Liver (tissue), 9 donors: Measurements from ENCODE around the gene GUCD1. TPM values are rescaled to one million over a fixed set of nuclear protein-coding genes. Genes with fewer than 3 reads are reported as not detected.

ENCODE experiments used
- DNase-seq: peaks from one replicate; pipeline ENCODE4 v3.0.0-alpha.2; 2017; ENCODE audit warnings: low spot score
- H3K27ac ChIP-seq, 2 donors: one replicate each; pipeline ENCODE4 v1.7.0; 2013; ENCODE audit warnings: inconsistent platforms in 2 of 2, low read length in 2 of 2, control low read depth in 1 of 2, low read depth in 1 of 2, mild to moderate bottlenecking in 1 of 2
- H3K27me3 ChIP-seq, 4 donors: one replicate each; pipeline versions ENCODE4 v1.6.1 to v1.7.0; 2013; ENCODE audit warnings: low read length in 3 of 4, inconsistent platforms in 1 of 4, mild to moderate bottlenecking in 1 of 4, moderate library complexity in 1 of 4; ENCODE audit not compliant: control insufficient read depth in 4 of 4, insufficient read depth in 4 of 4
- H3K36me3 ChIP-seq, 4 donors: one replicate each; pipeline versions ENCODE4 v1.6.1 to v1.7.0; 2013; ENCODE audit warnings: low read length in 3 of 4, mild to moderate bottlenecking in 3 of 4, low read depth in 1 of 4, moderate library complexity in 1 of 4; ENCODE audit not compliant: control insufficient read depth in 4 of 4, insufficient read depth in 3 of 4
- H3K4me1 ChIP-seq, 4 donors: one replicate each; pipeline versions ENCODE4 v1.6.1 to v1.7.0; 2013; ENCODE audit warnings: low read length in 3 of 4, mild to moderate bottlenecking in 3 of 4, moderate library complexity in 1 of 4; ENCODE audit not compliant: control insufficient read depth in 4 of 4, insufficient read depth in 4 of 4
- H3K4me3 ChIP-seq, 3 donors: one replicate each; pipeline versions ENCODE4 v1.6.1 to v1.7.0; 2013; ENCODE audit warnings: low read length in 3 of 3, control low read depth in 1 of 3, low read depth in 1 of 3, mild to moderate bottlenecking in 1 of 3
- H3K9ac ChIP-seq, 2 donors: one replicate each; pipeline ENCODE4 v1.7.0; 2013; ENCODE audit warnings: low read length in 2 of 2, mild to moderate bottlenecking in 2 of 2, moderate library complexity in 2 of 2, control low read depth in 1 of 2, low read depth in 1 of 2
- H3K9me3 ChIP-seq, 4 donors: one replicate each; pipeline versions ENCODE4 v1.6.1 to v1.7.0; 2013; ENCODE audit warnings: low read length in 3 of 4; ENCODE audit not compliant: control insufficient read depth in 4 of 4
- ATF3 ChIP-seq: IDR thresholded peaks from 2 replicates; pipeline ENCODE4 v1.6.1; 2016; ENCODE audit warnings: antibody characterized with exemption
- CTCF ChIP-seq: fragments of 150-350 bp; IDR thresholded peaks from 2 replicates; pipeline ENCODE4 v1.5.1; 2017; ENCODE audit warnings: improper control_type of control experiment, low read depth, low read length; ENCODE audit not compliant: missing input control
- EGR1 ChIP-seq, 2 donors: IDR thresholded peaks; 2 replicates each; pipeline ENCODE4 v1.6.1; 2016 to 2018; ENCODE audit warnings: antibody characterized with exemption in 2 of 2, low read depth in 2 of 2
- FOXA1 ChIP-seq: IDR thresholded peaks from 2 replicates; pipeline ENCODE4 v1.6.1; 2016; ENCODE audit warnings: antibody characterized with exemption
- FOXA2 ChIP-seq: IDR thresholded peaks from 2 replicates; pipeline ENCODE4 v1.6.1; 2016; ENCODE audit warnings: antibody characterized with exemption
- GABPA ChIP-seq, 2 donors: IDR thresholded peaks in 1 of 2; conservative IDR thresholded peaks in 1 of 2; 2 replicates each; pipeline ENCODE4 v1.6.1; 2016; ENCODE audit warnings: antibody characterized with exemption in 2 of 2, mild to moderate bottlenecking in 1 of 2, moderate library complexity in 1 of 2
- HNF4A ChIP-seq, 2 donors: conservative IDR thresholded peaks; 2 replicates each; pipeline ENCODE4 v1.6.1; 2016; ENCODE audit warnings: antibody characterized with exemption in 2 of 2, mild to moderate bottlenecking in 2 of 2
- HNF4G ChIP-seq: IDR thresholded peaks from 2 replicates; pipeline ENCODE4 v1.6.1; 2016; ENCODE audit warnings: antibody characterized with exemption
- JUND ChIP-seq, 2 donors: IDR thresholded peaks; 2 replicates each; pipeline ENCODE4 v1.6.1; 2016; ENCODE audit warnings: antibody characterized with exemption in 2 of 2
- MAX ChIP-seq: IDR thresholded peaks from 2 replicates; pipeline ENCODE4 v1.6.1; 2016; ENCODE audit warnings: antibody characterized with exemption
- NR2F2 ChIP-seq: IDR thresholded peaks from 2 replicates; pipeline ENCODE4 v1.6.1; 2016; ENCODE audit warnings: antibody characterized with exemption
- RAD21 ChIP-seq, 2 donors: IDR thresholded peaks; 2 replicates each; pipeline ENCODE4 v1.6.1; 2016; ENCODE audit warnings: antibody characterized with exemption in 2 of 2, mild to moderate bottlenecking in 2 of 2
- REST ChIP-seq: IDR thresholded peaks from 2 replicates; pipeline ENCODE4 v1.6.1; 2016; ENCODE audit warnings: antibody characterized with exemption, mild to moderate bottlenecking
- RXRA ChIP-seq, 2 donors: IDR thresholded peaks; 2 replicates each; pipeline ENCODE4 v1.6.1; 2017 to 2018; ENCODE audit warnings: antibody characterized with exemption in 2 of 2, mild to moderate bottlenecking in 1 of 2
- SP1 ChIP-seq: IDR thresholded peaks from 2 replicates; pipeline ENCODE4 v1.6.1; 2018; ENCODE audit warnings: antibody characterized with exemption, mild to moderate bottlenecking
- TAF1 ChIP-seq: conservative IDR thresholded peaks from 2 replicates; pipeline ENCODE4 v1.6.1; 2016; ENCODE audit warnings: antibody characterized with exemption, mild to moderate bottlenecking
- YY1 ChIP-seq: IDR thresholded peaks from 2 replicates; pipeline ENCODE4 v1.6.1; 2016; ENCODE audit warnings: antibody characterized with exemption, mild to moderate bottlenecking
- ZBTB33 ChIP-seq: IDR thresholded peaks from 2 replicates; pipeline ENCODE4 v1.6.1; 2016; ENCODE audit warnings: antibody characterized with exemption
- WGBS: extraction: QIAGEN DNeasy Blood & Tissue Kit; methylation state at CpG from one replicate; pipeline ENCODE4 v1.1.7; 2013; 5-methylcytosine and 5-hydroxymethylcytosine counted together
- polyA plus RNA-seq, 2 donors: library from polyadenylated mRNA; stranded (reverse) in 1 of 2; unstranded in 1 of 2; fragments of 200-250 nt in 1 of 2; fragments of >200 nt in 1 of 2; fragmentation: Nextera tagmentation in 1 of 2; extraction: Ambion mirVana in 1 of 2; gene quantifications; one replicate each; pipeline versions ENCODE4 v1.2.1 to v1.2.3, GENCODE V29; 2013 to 2015
- total RNA-seq, 2 donors: library from RNA; depleted of rRNA; stranded (reverse); fragments of >200 nt; gene quantifications; one replicate each; pipeline ENCODE4 v1.2.3, GENCODE V29; 2014
- donor health status: healthy.
- donor health status: healthy.
- donor health status: healthy.
- donor health status: healthy.
- donor health status: healthy.

Gene GUCD1
- total and polyA plus RNA-seq, 4 donors: 118 to 202 (median 179) TPM

- Histone ChIP-seq H3K36me3 (peaks cover 0 to 9% (median 0%) of the 10 kb centered on the region in 4 donors), H3K4me1 (peaks cover 9 to 95% (median 73%) of the 10 kb centered on the region in 4 donors), H3K27me3 (no peaks in the 10 kb centered on the region), H3K9me3 (no peaks in the 10 kb centered on the region), H3K9ac (no peak overlapping the region), H3K4me3 (no peak overlapping the region), H3K27ac (peak overlapping the region; percentile 88 to 95)
- 91% methylated on average over 1 of the region's 1 CpG for WGBS
- TF ChIP-seq ZBTB33: no peak
- DNase-seq: no peak
Observed at GRCh38 chr22:24502541-24502940, 52.4 kb downstream of the GUCD1 start.

- Histone ChIP-seq H3K9ac (no peak overlapping the region), H3K4me1 (peaks cover 5 to 95% (median 74%) of the 10 kb centered on the region in 4 donors), H3K27ac (peak overlapping the region; percentile 81 to 88), H3K27me3 (no peaks in the 10 kb centered on the region), H3K4me3 (no peak overlapping the region), H3K9me3 (no peaks in the 10 kb centered on the region), H3K36me3 (peaks cover 0 to 9% (median 0%) of the 10 kb centered on the region in 4 donors)
- DNase-seq: no peak
- WGBS: 78% methylated on average over 7 of the region's 7 CpGs
- TF ChIP-seq CTCF: no peak
- no peak for TF ChIP-seq NR2F2
- TF ChIP-seq RXRA (IDR thresholded peaks at IDR 0.05): no peak
Observed at GRCh38 chr22:24502034-24502433, 52.9 kb downstream of the GUCD1 start.

GRCh38 chr22:24501301-24502005 is 53.5 kb downstream of the GUCD1 start:
- no peaks in the 10 kb centered on the region for H3K27me3 ChIP-seq
- peaks cover 0 to 9% (median 0%) of the 10 kb centered on the region in 4 donors for H3K36me3 ChIP-seq
- no peaks in the 10 kb centered on the region for H3K9me3 ChIP-seq
- 60% methylated on average over 8 of the region's 8 CpGs for WGBS
- no peak overlapping the region for H3K4me3 ChIP-seq
- TF ChIP-seq FOXA2 (no peak), EGR1 (IDR thresholded peaks at IDR 0.05; ENCODE audit: low read depth in 2 of 2) (no peak), RAD21 (IDR thresholded peaks at IDR 0.05) (no peak), CTCF (no peak), NR2F2 (no peak), SP1 (no peak), YY1 (no peak), TAF1 (no peak), JUND (IDR thresholded peaks at IDR 0.05) (no peak), FOXA1 (no peak), HNF4A (conservative IDR thresholded peaks at IDR 0.05) (no peak), RXRA (IDR thresholded peaks at IDR 0.05) (no peak), MAX (no peak), REST (no peak), GABPA (IDR thresholded peaks at IDR 0.05 in 1 of 2, conservative IDR thresholded peaks at IDR 0.05 in 1 of 2) (no peak), HNF4G (no peak), ATF3 (no peak)
- peaks cover 5 to 94% (median 74%) of the 10 kb centered on the region in 4 donors for H3K4me1 ChIP-seq
- peak overlapping the region; percentile 81 to 88 for H3K27ac ChIP-seq
- peak overlapping the region in 1 of 2 donors; percentile 74 for H3K9ac ChIP-seq
- no peak for DNase-seq
